Fibroblast of lung (primary cell): Measurements from ENCODE around the gene PRUNE2. TPM values are rescaled to one million over a fixed set of nuclear protein-coding genes. Genes with fewer than 3 reads are reported as not detected.
A peak's percentile ranks its signal among the peaks of the same experiment; 100 is the strongest.

Source experiments
- DNase-seq, 2 donors: peaks; one replicate each; pipeline versions ENCODE4 v3.0.0 to v3.0.0-alpha.2; 2010; ENCODE audit warnings: low read depth in 2 of 2
- H2AFZ ChIP-seq: 2 replicates; pipeline ENCODE4 v1.5.1; 2012; ENCODE audit warnings: low read length, control low read depth, inconsistent platforms
- H3K27ac ChIP-seq: 2 replicates; pipeline ENCODE4 v1.5.1; 2011; ENCODE audit warnings: low read length, control low read depth; ENCODE audit not compliant: insufficient read depth
- H3K27me3 ChIP-seq: 2 replicates; pipeline ENCODE4 v1.5.1; 2011; ENCODE audit warnings: mild to moderate bottlenecking, low read length; ENCODE audit not compliant: control insufficient read depth, insufficient read depth
- H3K36me3 ChIP-seq: 2 replicates; pipeline ENCODE4 v1.5.1; 2011; ENCODE audit warnings: low read length; ENCODE audit not compliant: control insufficient read depth, insufficient read depth
- H3K4me1 ChIP-seq: 2 replicates; pipeline ENCODE4 v1.5.1; 2011; ENCODE audit warnings: low read length; ENCODE audit not compliant: control insufficient read depth, insufficient read depth; ENCODE audit errors: extremely low read depth
- H3K4me2 ChIP-seq: 2 replicates; pipeline ENCODE4 v1.5.1; 2011; ENCODE audit warnings: low read length, control low read depth; ENCODE audit not compliant: insufficient read depth; ENCODE audit errors: extremely low read depth
- H3K4me3 ChIP-seq, 4 experiments: fragments of 200-600 bp in 1 of 4; sonication (generic) in 1 of 4; replicated peaks in 1 of 4; 2 replicates each; pipeline ENCODE4 v1.5.1; 2011 to 2016; ENCODE audit warnings: low read length in 4 of 4, low read depth in 3 of 4, mild to moderate bottlenecking in 3 of 4, control low read depth in 2 of 4, inconsistent platforms in 1 of 4, mixed read lengths in 1 of 4; ENCODE audit not compliant: insufficient read depth in 1 of 4; ENCODE audit errors: control extremely low read depth in 1 of 4
- H3K79me2 ChIP-seq: 2 replicates; pipeline ENCODE4 v1.5.1; 2012; ENCODE audit warnings: mild to moderate bottlenecking, low read length, inconsistent platforms; ENCODE audit not compliant: control insufficient read depth, insufficient read depth
- H3K9ac ChIP-seq: 2 replicates; pipeline ENCODE4 v1.5.1; 2011; ENCODE audit warnings: mild to moderate bottlenecking, low read length, control low read depth; ENCODE audit not compliant: insufficient read depth
- H3K9me3 ChIP-seq: 2 replicates; pipeline ENCODE4 v1.5.1; 2012; ENCODE audit warnings: low read depth, low read length; ENCODE audit not compliant: control insufficient read depth, insufficient read depth
- H4K20me1 ChIP-seq: 2 replicates; pipeline ENCODE4 v1.5.1; 2011; ENCODE audit warnings: low read length; ENCODE audit not compliant: control insufficient read depth, insufficient read depth; ENCODE audit errors: extremely low read depth
- CTCF ChIP-seq, 2 donors: IDR thresholded peaks in 1 of 2; conservative IDR thresholded peaks in 1 of 2; 1 replicate in 1 of 2; 2 replicates in 1 of 2; pipeline ENCODE4 v1.5.1; 2011 to 2012; ENCODE audit warnings: low read length in 2 of 2, control low read depth in 1 of 2, inconsistent platforms in 1 of 2, low read depth in 1 of 2, mild to moderate bottlenecking in 1 of 2
- EZH2 ChIP-seq: IDR thresholded peaks from 2 replicates; pipeline ENCODE4 v1.5.1; 2012; ENCODE audit warnings: low read length, control low read depth, mild to moderate bottlenecking; ENCODE audit errors: missing control alignments
- polyA plus RNA-seq, 2 donors: library from polyadenylated mRNA; depleted of rRNA in 1 of 2; stranded (reverse) in 1 of 2; unstranded in 1 of 2; fragments of >200 nt; gene quantifications; 2 replicates each; pipeline ENCODE4 v1.2.1, GENCODE V29; 2011 to 2012; ENCODE audit warnings: missing spikeins in 1 of 2
- total RNA-seq: library from RNA; depleted of rRNA; stranded (reverse); fragments of >200 nt; gene quantifications from 2 replicates; pipeline ENCODE4 v1.2.1, GENCODE V29; 2014

Gene PRUNE2
- total and polyA plus RNA-seq, 2 donors (not counting 1 experiment from before 2014, with no cell fraction given), result 5.4 to 95.6 TPM

GRCh38 chr9:76756941-76757673, 148.8 kb downstream of the PRUNE2 start:
- H3K4me3 ChIP-seq, result no peak overlapping the region
- no peak overlapping the region for H3K27ac ChIP-seq
- no peaks in the 10 kb centered on the region for H3K9me3 ChIP-seq
- DNase-seq, result no peak
- H3K79me2 ChIP-seq, result no peaks in the 10 kb centered on the region
- TF ChIP-seq CTCF (conservative IDR thresholded peaks at IDR 0.05 in 1 of 2, IDR thresholded peaks at IDR 0.05 in 1 of 2; ENCODE audit: low read depth in 1 of 2, low read length in 2 of 2) (no peak), EZH2 (no peak)
- H3K9ac ChIP-seq, result no peak overlapping the region
- H3K36me3 ChIP-seq, result no peaks in the 10 kb centered on the region
- H3K4me2 ChIP-seq, result no peak overlapping the region
- no peaks in the 10 kb centered on the region for H3K27me3 ChIP-seq
- H3K4me1 ChIP-seq, result no peaks in the 10 kb centered on the region
- no peaks in the 10 kb centered on the region for H4K20me1 ChIP-seq
- no peak overlapping the region for H2AFZ ChIP-seq

GRCh38 chr9:76756268-76756640, 149.7 kb downstream of the PRUNE2 start:
- Histone ChIP-seq H3K9ac (no peak overlapping the region), H3K27me3 (no peaks in the 10 kb centered on the region), H3K79me2 (no peaks in the 10 kb centered on the region), H3K9me3 (no peaks in the 10 kb centered on the region), H2AFZ (no peak overlapping the region), H3K27ac (no peak overlapping the region), H3K36me3 (no peaks in the 10 kb centered on the region), H4K20me1 (peaks cover 1% of the 10 kb centered on the region), H3K4me2 (no peak overlapping the region), H3K4me1 (no peaks in the 10 kb centered on the region), H3K4me3 (no peak overlapping the region)
- TF ChIP-seq CTCF (conservative IDR thresholded peaks at IDR 0.05 in 1 of 2, IDR thresholded peaks at IDR 0.05 in 1 of 2; ENCODE audit: low read depth in 1 of 2, low read length in 2 of 2) (peak in 1 of 2 donors; percentile 38), EZH2 (no peak)
- DNase-seq, result peak; percentile 26 to 49

GRCh38 chr9:76751001-76751400, 154.9 kb downstream of the PRUNE2 start:
- H3K4me2 ChIP-seq, result no peak overlapping the region
- TF ChIP-seq CTCF (conservative IDR thresholded peaks at IDR 0.05 in 1 of 2, IDR thresholded peaks at IDR 0.05 in 1 of 2; ENCODE audit: low read depth in 1 of 2, low read length in 2 of 2) (no peak), EZH2 (no peak)
- H2AFZ ChIP-seq, result no peak overlapping the region
- no peak overlapping the region for H3K4me3 ChIP-seq
- no peak overlapping the region for H3K9ac ChIP-seq
- peaks cover 1% of the 10 kb centered on the region for H4K20me1 ChIP-seq
- no peaks in the 10 kb centered on the region for H3K27me3 ChIP-seq
- no peak overlapping the region for H3K27ac ChIP-seq
- no peaks in the 10 kb centered on the region for H3K4me1 ChIP-seq
- H3K79me2 ChIP-seq, result no peaks in the 10 kb centered on the region
- H3K36me3 ChIP-seq, result no peaks in the 10 kb centered on the region
- H3K9me3 ChIP-seq, result no peaks in the 10 kb centered on the region
- no peak for DNase-seq
